ENCODE data around the gene SETDB2. TPM values are rescaled to one million over a fixed set of nuclear protein-coding genes. Genes with fewer than 3 reads are reported as not detected.
A peak's percentile ranks its signal among the peaks of the same experiment; 100 is the strongest.

Gene SETDB2
- total and polyA plus RNA-seq, 5 donors: 5.0 to 18.6 (median 14.0) TPM

- Histone ChIP-seq H3K27ac (ENCODE audit: low read length) (no peak overlapping the region), H3K4me3 (ENCODE audit: low read length) (no peak overlapping the region), H3K27me3 (ENCODE audit: control insufficient read depth, insufficient read depth) (no peaks in the 10 kb centered on the region), H3K9me3 (ENCODE audit: control insufficient read depth, low read length) (no peaks in the 10 kb centered on the region), H3K4me1 (ENCODE audit: control insufficient read depth, insufficient read depth, low read length) (peaks cover 3% of the 10 kb centered on the region)
- intact Hi-C loops (cut with DNase I): no loop called here
- ATAC-seq (no peak), DNase-seq (no peak)
- WGBS: 94% methylated on average over 3 of the region's 3 CpGs
These were observed 59.9 kb downstream of the SETDB2 start for GRCh38 chr13:49503951-49504350.

DNA sequence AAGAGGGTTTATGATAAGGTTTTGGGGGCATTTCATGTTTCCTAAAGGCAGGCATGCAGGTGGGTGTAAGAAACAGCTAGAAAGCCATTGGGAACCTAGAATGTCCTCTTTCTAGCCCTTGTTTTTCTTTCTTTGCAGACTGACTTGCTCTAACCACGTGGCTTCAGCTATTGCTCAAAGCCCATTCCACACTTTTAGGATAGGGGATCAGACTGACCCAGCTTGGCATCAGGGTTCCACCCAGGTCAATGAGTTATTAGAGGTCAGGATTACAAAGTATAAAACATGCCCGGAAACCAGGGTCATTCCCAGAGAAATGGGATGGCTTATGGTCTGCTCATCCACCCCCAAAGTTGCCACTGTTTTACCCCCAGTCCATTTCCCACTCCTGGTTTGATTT, 68.5 kb downstream of the SETDB2 start:
- 91% methylated on average over 2 of the region's 2 CpGs for WGBS
- Histone ChIP-seq H3K9me3 (ENCODE audit: control insufficient read depth, low read length) (no peaks in the 10 kb centered on the region), H3K27ac (ENCODE audit: low read length) (no peak overlapping the region), H3K4me1 (ENCODE audit: control insufficient read depth, insufficient read depth, low read length) (no peaks in the 10 kb centered on the region), H3K27me3 (ENCODE audit: control insufficient read depth, insufficient read depth) (no peaks in the 10 kb centered on the region), H3K4me3 (ENCODE audit: low read length) (no peak overlapping the region)
- intact Hi-C loops (cut with DNase I): no loop called here
- DNase-seq (no peak), ATAC-seq (no peak)

DNA sequence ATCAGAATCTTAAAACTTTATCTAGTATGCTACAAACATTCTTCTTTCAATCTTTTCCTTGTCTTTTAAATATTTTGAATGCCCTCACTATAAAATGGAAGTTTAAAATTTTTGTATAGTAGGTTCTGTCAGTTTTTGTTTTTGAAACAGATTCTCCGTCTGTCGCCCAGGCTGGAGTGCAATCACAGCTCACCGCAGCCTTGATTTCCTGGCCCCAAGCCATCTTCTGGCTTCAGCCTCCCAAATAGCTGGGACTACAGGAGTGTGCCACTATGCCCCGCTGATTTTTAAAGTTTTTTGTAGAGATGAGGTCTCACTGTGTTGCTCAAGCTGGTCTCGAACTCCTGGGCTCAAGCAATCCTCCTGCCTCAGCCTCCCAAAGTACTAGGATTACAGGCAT, 72.4 kb downstream of the SETDB2 start:
- Histone ChIP-seq H3K27me3 (ENCODE audit: control insufficient read depth, insufficient read depth) (no peaks in the 10 kb centered on the region), H3K9me3 (ENCODE audit: control insufficient read depth, low read length) (no peaks in the 10 kb centered on the region), H3K4me3 (ENCODE audit: low read length) (no peak overlapping the region), H3K4me1 (ENCODE audit: control insufficient read depth, insufficient read depth, low read length) (no peaks in the 10 kb centered on the region), H3K27ac (ENCODE audit: low read length) (no peak overlapping the region)
- intact Hi-C loops (cut with DNase I): no loop called here
- WGBS: 63% methylated on average over 5 of the region's 5 CpGs
- ATAC-seq (peak; percentile 51 to 59), DNase-seq (peak in 2 of 3 donors; percentile 57 to 59)

DNA sequence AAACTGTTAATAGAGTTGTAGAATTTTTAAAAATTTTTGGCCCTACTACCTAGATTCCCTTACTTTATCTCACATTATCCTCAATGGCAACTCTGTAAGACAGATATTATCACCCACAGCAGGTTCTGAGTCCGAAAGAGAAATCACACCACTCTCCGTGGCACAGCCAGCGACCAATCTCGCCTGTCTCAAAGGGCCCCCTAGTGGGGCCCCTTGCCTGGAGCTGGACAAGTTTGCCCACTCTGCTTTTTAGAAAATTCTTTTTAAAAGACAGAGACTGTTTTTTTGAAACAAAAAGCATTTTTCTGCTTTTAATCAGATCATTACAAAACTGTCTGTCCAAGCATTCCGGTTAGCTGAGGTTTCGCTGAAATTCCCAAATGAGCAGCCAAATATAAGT, 73.4 kb downstream of the SETDB2 start:
- H3K9me3 ChIP-seq (ENCODE audit: control insufficient read depth, low read length): no peaks in the 10 kb centered on the region
- DNase-seq: peak in 1 of 3 donors; percentile 68
- H3K4me3 ChIP-seq (ENCODE audit: low read length): no peak overlapping the region
- 72% methylated on average over 6 of the region's 6 CpGs for WGBS
- no peak for ATAC-seq
- H3K4me1 ChIP-seq (ENCODE audit: control insufficient read depth, insufficient read depth, low read length): no peaks in the 10 kb centered on the region
- H3K27ac ChIP-seq (ENCODE audit: low read length): no peak overlapping the region
- intact Hi-C loops (cut with DNase I): no loop called here
- no peaks in the 10 kb centered on the region for H3K27me3 ChIP-seq (ENCODE audit: control insufficient read depth, insufficient read depth)

- no peaks in the 10 kb centered on the region for H3K4me1 ChIP-seq (ENCODE audit: control insufficient read depth, insufficient read depth, low read length)
- intact Hi-C loops (cut with DNase I): no loop called here
- no peak overlapping the region for H3K27ac ChIP-seq (ENCODE audit: low read length)
- no peaks in the 10 kb centered on the region for H3K27me3 ChIP-seq (ENCODE audit: control insufficient read depth, insufficient read depth)
- H3K4me3 ChIP-seq (ENCODE audit: low read length): no peak overlapping the region
- 49% methylated on average over 4 of the region's 4 CpGs for WGBS
- peak in 1 of 3 donors; percentile 45 for DNase-seq
- ATAC-seq: peak; percentile 65 to 72
- H3K9me3 ChIP-seq (ENCODE audit: control insufficient read depth, low read length): no peaks in the 10 kb centered on the region
These were observed 77.2 kb downstream of the SETDB2 start for GRCh38 chr13:49521224-49521623.

GRCh38 chr13:49524740-49525501, 80.8 kb downstream of the SETDB2 start:
- DNase-seq (no peak), ATAC-seq (no peak)
- Histone ChIP-seq H3K4me3 (ENCODE audit: low read length) (no peak overlapping the region), H3K27ac (ENCODE audit: low read length) (no peak overlapping the region), H3K9me3 (ENCODE audit: control insufficient read depth, low read length) (no peaks in the 10 kb centered on the region), H3K4me1 (ENCODE audit: control insufficient read depth, insufficient read depth, low read length) (no peaks in the 10 kb centered on the region), H3K27me3 (ENCODE audit: control insufficient read depth, insufficient read depth) (no peaks in the 10 kb centered on the region)
- intact Hi-C loops (cut with DNase I): no loop called here
- WGBS: 93% methylated on average over 5 of the region's 5 CpGs

DNA sequence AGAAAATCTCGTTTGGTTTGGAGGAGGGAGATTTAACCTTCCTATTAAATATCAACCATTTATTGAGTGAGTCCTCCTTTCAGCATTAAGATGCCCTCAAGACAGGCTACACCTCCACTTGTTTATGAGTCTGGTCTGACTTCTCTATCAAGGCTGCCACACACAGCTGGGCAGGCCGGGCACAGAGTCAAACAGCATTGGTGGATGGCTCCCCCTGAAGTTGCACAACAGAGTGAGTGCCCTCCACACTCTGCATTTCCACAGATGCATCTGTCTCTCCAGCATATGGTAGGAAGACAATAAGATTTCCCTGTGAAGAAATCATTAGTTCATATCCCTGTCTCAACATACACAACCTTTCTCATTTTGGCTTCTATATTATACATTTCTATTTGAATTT, 83.0 kb downstream of the SETDB2 start:
- Histone ChIP-seq H3K27ac (ENCODE audit: low read length) (no peak overlapping the region), H3K4me3 (ENCODE audit: low read length) (no peak overlapping the region), H3K9me3 (ENCODE audit: control insufficient read depth, low read length) (no peaks in the 10 kb centered on the region), H3K4me1 (ENCODE audit: control insufficient read depth, insufficient read depth, low read length) (peaks cover 2% of the 10 kb centered on the region), H3K27me3 (ENCODE audit: control insufficient read depth, insufficient read depth) (no peaks in the 10 kb centered on the region)
- WGBS: 48% methylated on average over 2 of the region's 2 CpGs
- intact Hi-C loops (cut with DNase I): no loop called here
- peak in 1 of 2 donors; percentile 28 for ATAC-seq
- DNase-seq: peak in 1 of 3 donors; percentile 54

DNA sequence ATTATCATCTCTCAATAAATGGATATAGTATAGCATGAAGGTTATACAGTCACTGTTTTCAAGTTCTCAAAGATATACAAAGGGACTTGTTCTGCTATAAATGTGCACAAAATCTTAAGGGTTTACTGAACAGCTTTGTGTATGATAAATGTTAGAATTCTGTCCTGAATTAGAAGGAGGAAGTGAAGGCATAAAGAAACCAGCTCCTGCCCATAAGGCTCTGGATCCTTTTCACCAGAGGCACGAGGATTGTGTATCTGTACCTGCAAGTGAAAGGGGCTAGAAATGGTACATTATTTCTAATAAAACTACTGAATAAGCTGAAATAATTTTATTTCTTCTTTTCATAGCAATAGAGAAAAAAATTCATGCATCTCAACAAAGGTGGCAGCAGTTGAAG, 84.1 kb downstream of the SETDB2 start:
- ATAC-seq: no peak
- no peaks in the 10 kb centered on the region for H3K27me3 ChIP-seq (ENCODE audit: control insufficient read depth, insufficient read depth)
- no peaks in the 10 kb centered on the region for H3K9me3 ChIP-seq (ENCODE audit: control insufficient read depth, low read length)
- no peak overlapping the region for H3K4me3 ChIP-seq (ENCODE audit: low read length)
- peaks cover 2% of the 10 kb centered on the region for H3K4me1 ChIP-seq (ENCODE audit: control insufficient read depth, insufficient read depth, low read length)
- 84% methylated on average over 1 of the region's 1 CpG for WGBS
- H3K27ac ChIP-seq (ENCODE audit: low read length): no peak overlapping the region
- intact Hi-C loops (cut with DNase I): no loop called here
- DNase-seq: no peak

GRCh38 chr13:49530457-49530856, 86.4 kb downstream of the SETDB2 start:
- intact Hi-C loops (cut with DNase I): no loop called here
- H3K27ac ChIP-seq (ENCODE audit: low read length): no peak overlapping the region
- H3K9me3 ChIP-seq (ENCODE audit: control insufficient read depth, low read length): no peaks in the 10 kb centered on the region
- H3K27me3 ChIP-seq (ENCODE audit: control insufficient read depth, insufficient read depth): no peaks in the 10 kb centered on the region
- 82% methylated on average over 7 of the region's 7 CpGs for WGBS
- ATAC-seq: peak in 1 of 2 donors; percentile 24
- no peak overlapping the region for H3K4me3 ChIP-seq (ENCODE audit: low read length)
- no peak for DNase-seq
- H3K4me1 ChIP-seq (ENCODE audit: control insufficient read depth, insufficient read depth, low read length): peaks cover 3% of the 10 kb centered on the region

DNA sequence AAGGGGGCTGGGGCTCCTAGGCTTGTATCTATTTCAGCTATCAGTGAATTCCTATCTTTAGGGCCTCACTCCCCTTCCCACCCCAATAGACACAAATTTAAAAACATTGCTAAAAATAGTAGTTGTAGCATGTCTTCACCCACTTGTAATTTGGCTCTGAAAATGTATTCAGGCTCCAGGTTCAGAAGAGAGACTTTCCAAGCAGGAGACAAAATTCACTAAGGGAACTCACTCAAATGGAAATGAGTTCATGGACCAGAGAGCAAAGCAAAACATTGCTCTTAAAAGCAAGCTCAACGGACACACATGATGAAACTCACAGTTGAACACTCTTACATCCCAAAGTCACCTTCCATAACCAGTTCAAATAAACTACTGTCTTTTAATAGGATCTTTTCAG, 88.5 kb downstream of the SETDB2 start:
- WGBS: 68% methylated on average over 1 of the region's 1 CpG

DNA sequence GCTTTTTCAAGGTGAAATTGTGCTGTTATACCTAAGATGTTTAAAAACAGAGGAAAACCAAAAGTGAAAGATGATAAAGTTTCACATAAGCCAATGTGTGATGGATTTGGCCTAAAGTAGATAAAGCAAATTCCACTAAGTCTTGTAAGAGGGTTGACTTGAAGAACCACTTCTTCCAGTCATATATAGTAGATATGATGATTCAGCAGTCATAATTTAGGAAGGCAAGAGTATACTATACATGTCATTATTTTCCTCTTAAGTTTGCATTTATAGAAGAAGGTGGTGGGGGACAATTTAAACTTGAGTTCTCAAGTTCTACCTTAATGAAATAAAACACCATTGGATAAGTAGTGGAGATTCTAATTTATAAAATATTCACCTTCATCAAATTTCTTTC, 88.9 kb downstream of the SETDB2 start:
- no peak overlapping the region for H3K27ac ChIP-seq (ENCODE audit: low read length)
- intact Hi-C loops (cut with DNase I): no loop called here

More for the DNA sequence above, 88.5 kb downstream of the SETDB2 start:
- Histone ChIP-seq H3K27me3 (ENCODE audit: control insufficient read depth, insufficient read depth) (no peaks in the 10 kb centered on the region), H3K4me3 (ENCODE audit: low read length) (no peak overlapping the region), H3K9me3 (ENCODE audit: control insufficient read depth, low read length) (no peaks in the 10 kb centered on the region), H3K4me1 (ENCODE audit: control insufficient read depth, insufficient read depth, low read length) (peaks cover 4% of the 10 kb centered on the region), H3K27ac (ENCODE audit: low read length) (no peak overlapping the region)
- ATAC-seq: peak in 1 of 2 donors; percentile 22
- intact Hi-C loops (cut with DNase I): no loop called here
- DNase-seq: no peak

More for the DNA sequence above, 88.9 kb downstream of the SETDB2 start:
- Histone ChIP-seq H3K27me3 (ENCODE audit: control insufficient read depth, insufficient read depth) (no peaks in the 10 kb centered on the region), H3K4me1 (ENCODE audit: control insufficient read depth, insufficient read depth, low read length) (peaks cover 4% of the 10 kb centered on the region), H3K9me3 (ENCODE audit: control insufficient read depth, low read length) (no peaks in the 10 kb centered on the region), H3K4me3 (ENCODE audit: low read length) (no peak overlapping the region)
- DNase-seq (no peak), ATAC-seq (no peak)

Data from right cardiac atrium (tissue), 5 donors.